Measurements from ENCODE around the gene KATNAL1.

- TF ChIP-seq CTCF (IDR thresholded peaks at IDR 0.05) (no peak), RELA (CRISPR knock-in tag; IDR thresholded peaks at IDR 0.05; ENCODE audit: borderline replicate concordance) (no peak), JUN (CRISPR knock-in tag; IDR thresholded peaks at IDR 0.05) (no peak), SP1 (CRISPR knock-in tag; conservative IDR thresholded peaks at IDR 0.05) (no peak), MXD4 (CRISPR knock-in tag; IDR thresholded peaks at IDR 0.05; ENCODE audit: borderline replicate concordance) (no peak)
- TF ChIP-seq, protein P1, sequence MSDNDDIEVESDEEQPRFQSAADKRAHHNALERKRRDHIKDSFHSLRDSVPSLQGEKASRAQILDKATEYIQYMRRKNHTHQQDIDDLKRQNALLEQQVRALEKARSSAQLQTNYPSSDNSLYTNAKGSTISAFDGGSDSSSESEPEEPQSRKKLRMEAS (CRISPR knock-in tag; IDR thresholded peaks at IDR 0.05): no peak
Measured at GRCh38 chr13:30274083-30274482, 33.3 kb downstream of the KATNAL1 start.

All from WTC11 (cell line).